H9 (cell line): ENCODE results near the gene ACTN4. TPM values are rescaled to one million over a fixed set of nuclear protein-coding genes. Genes with fewer than 3 reads are reported as not detected.

ENCODE experiments used
- DNase-seq: peaks from one replicate; pipeline ENCODE4 v3.0.0-alpha.2; 2017
- H2AFZ ChIP-seq: one replicate; pipeline ENCODE4 v1.6.1; 2013; ENCODE audit warnings: mild to moderate bottlenecking, low read length, control low read depth, moderate library complexity
- H2AK5ac ChIP-seq: 2 replicates; pipeline ENCODE4 v1.6.1; 2013; ENCODE audit warnings: low read length, control low read depth, mixed read lengths; ENCODE audit not compliant: insufficient read length
- H2BK120ac ChIP-seq: one replicate; pipeline ENCODE4 v1.6.1; 2013; ENCODE audit warnings: low read depth, mild to moderate bottlenecking, low read length, control low read depth, inconsistent platforms; ENCODE audit not compliant: poor library complexity, severe bottlenecking
- H2BK12ac ChIP-seq: 2 replicates; pipeline ENCODE4 v1.6.1; 2013; ENCODE audit warnings: low read length, control low read depth, mixed read lengths, low read depth; ENCODE audit not compliant: insufficient read length
- H2BK15ac ChIP-seq: 2 replicates; pipeline ENCODE4 v1.6.1; 2013; ENCODE audit warnings: low read depth, low read length, control low read depth
- H2BK20ac ChIP-seq: one replicate; pipeline ENCODE4 v1.6.1; 2013; ENCODE audit warnings: low read depth, mild to moderate bottlenecking, low read length, control low read depth, inconsistent platforms; ENCODE audit not compliant: poor library complexity, severe bottlenecking
- H2BK5ac ChIP-seq: 2 replicates; pipeline ENCODE4 v1.6.1; 2013; ENCODE audit warnings: low read length, control low read depth, mixed read lengths; ENCODE audit not compliant: insufficient read length
- H3K14ac ChIP-seq: 2 replicates; pipeline ENCODE4 v1.6.1; 2013; ENCODE audit warnings: low read length, control low read depth; ENCODE audit not compliant: insufficient read depth
- H3K18ac ChIP-seq: 2 replicates; pipeline ENCODE4 v1.6.1; 2013; ENCODE audit warnings: low read depth, mild to moderate bottlenecking, mixed read lengths, low read length, control low read depth; ENCODE audit not compliant: insufficient read length
- H3K23ac ChIP-seq: 2 replicates; pipeline ENCODE4 v1.6.1; 2013; ENCODE audit warnings: low read length, control low read depth, mixed read lengths, low read depth; ENCODE audit not compliant: insufficient read length
- H3K23me2 ChIP-seq: 2 replicates; pipeline ENCODE4 v1.6.1; 2013; ENCODE audit warnings: low read depth, mild to moderate bottlenecking, mixed read lengths, low read length, control low read depth; ENCODE audit not compliant: insufficient read length, poor library complexity, severe bottlenecking
- H3K27ac ChIP-seq: 2 replicates; pipeline ENCODE4 v1.5.1; 2013; ENCODE audit warnings: low read length, control low read depth, mixed read lengths, low read depth; ENCODE audit not compliant: insufficient read length
- H3K27me3 ChIP-seq: 2 replicates; pipeline ENCODE4 v1.6.1; 2013; ENCODE audit warnings: low read length, control low read depth, inconsistent platforms; ENCODE audit not compliant: insufficient read depth
- H3K4ac ChIP-seq: 2 replicates; pipeline ENCODE4 v1.6.1; 2013; ENCODE audit warnings: low read depth, mild to moderate bottlenecking, control low read depth, inconsistent platforms, low read length, moderate library complexity
- H3K4me1 ChIP-seq: 2 replicates; pipeline ENCODE4 v1.6.1; 2013; ENCODE audit warnings: low read length, control low read depth, inconsistent platforms; ENCODE audit not compliant: insufficient read depth
- H3K4me2 ChIP-seq: 2 replicates; pipeline ENCODE4 v1.6.1; 2013; ENCODE audit warnings: low read length, control low read depth, mixed read lengths; ENCODE audit not compliant: insufficient read length, insufficient read depth
- H3K56ac ChIP-seq: 2 replicates; pipeline ENCODE4 v1.6.1; 2013; ENCODE audit warnings: low read depth, mild to moderate bottlenecking, mixed read lengths, low read length, control low read depth; ENCODE audit not compliant: insufficient read length
- H3K79me1 ChIP-seq: 2 replicates; pipeline ENCODE4 v1.6.1; 2013; ENCODE audit warnings: low read depth, mild to moderate bottlenecking, moderate library complexity, low read length, control low read depth, inconsistent platforms; ENCODE audit not compliant: insufficient read depth, poor library complexity, severe bottlenecking
- H3K79me2 ChIP-seq: 2 replicates; pipeline ENCODE4 v1.6.1; 2013; ENCODE audit warnings: low read length, control low read depth, inconsistent platforms; ENCODE audit not compliant: insufficient read depth
- H3K9ac ChIP-seq: 2 replicates; pipeline ENCODE4 v1.6.1; 2013; ENCODE audit warnings: low read length, control low read depth, mixed read lengths; ENCODE audit not compliant: insufficient read length; ENCODE audit errors: extremely low read depth
- H3K9me3 ChIP-seq: one replicate; pipeline ENCODE4 v1.6.1; 2013; ENCODE audit warnings: low read depth, low read length, inconsistent platforms; ENCODE audit not compliant: control insufficient read depth
- H3T11ph ChIP-seq: one replicate; pipeline ENCODE4 v1.6.1; 2013; ENCODE audit warnings: mild to moderate bottlenecking, low read length, control low read depth, inconsistent platforms
- H4K20me1 ChIP-seq: one replicate; pipeline ENCODE4 v1.6.1; 2013; ENCODE audit not compliant: control insufficient read depth, insufficient read length, insufficient read depth
- H4K5ac ChIP-seq: 2 replicates; pipeline ENCODE4 v1.6.1; 2013; ENCODE audit warnings: low read depth, mild to moderate bottlenecking, mixed read lengths, low read length, control low read depth; ENCODE audit not compliant: insufficient read length
- H4K8ac ChIP-seq: replicated peaks from 2 replicates; pipeline ENCODE4 v1.6.1; 2013; ENCODE audit warnings: low read length, control low read depth, mixed read lengths, low read depth; ENCODE audit not compliant: insufficient read length
- H4K91ac ChIP-seq: 2 replicates; pipeline ENCODE4 v1.6.1; 2013; ENCODE audit warnings: low read depth, mild to moderate bottlenecking, moderate library complexity, mixed read lengths, low read length, control low read depth; ENCODE audit not compliant: insufficient read length
- H3K27ac Mint-ChIP-seq, 3 experiments: 2 replicates in 2 of 3; 3 replicates in 1 of 3; pipeline ENCODE4 v1.8.0; 2020 to 2021; ENCODE audit warnings: mixed read lengths in 3 of 3, mild to moderate bottlenecking in 1 of 3, moderate library complexity in 1 of 3
- H3K27me3 Mint-ChIP-seq: 2 replicates; pipeline ENCODE4 v1.8.0; 2021; ENCODE audit warnings: low read depth, mild to moderate bottlenecking, moderate library complexity, mixed read lengths
- H3K36me3 Mint-ChIP-seq, 3 experiments: 2 replicates in 2 of 3; 3 replicates in 1 of 3; pipeline ENCODE4 v1.8.0; 2020 to 2021; ENCODE audit warnings: low read depth in 3 of 3, mixed read lengths in 3 of 3; ENCODE audit not compliant: insufficient read depth in 1 of 3
- H3K4me1 Mint-ChIP-seq, 2 experiments: 2 replicates each; pipeline ENCODE4 v1.8.0; 2020; ENCODE audit warnings: mixed read lengths in 2 of 2
- H3K4me3 Mint-ChIP-seq, 2 experiments: 2 replicates in 1 of 2; 3 replicates in 1 of 2; pipeline ENCODE4 v1.8.0; 2020 to 2021; ENCODE audit warnings: mild to moderate bottlenecking in 2 of 2, mixed read lengths in 2 of 2, moderate library complexity in 1 of 2
- H3K9me3 Mint-ChIP-seq, 2 experiments: 2 replicates in 1 of 2; 3 replicates in 1 of 2; pipeline ENCODE4 v1.8.0; 2020; ENCODE audit warnings: mild to moderate bottlenecking in 2 of 2, mixed read lengths in 2 of 2, moderate library complexity in 1 of 2
- CTCF ChIP-seq: fragments of 200-600 bp; sonication (generic); conservative IDR thresholded peaks from 3 replicates; pipeline ENCODE4 v1.8.0; 2021; ENCODE audit warnings: antibody characterized with exemption, mild to moderate bottlenecking
- WGBS: extraction: QIAGEN DNeasy Blood & Tissue Kit; methylation state at CpG from one replicate; pipeline ENCODE4 v1.1.7; 2013; ENCODE audit warnings: missing lambda C conversion rate, low lambda C conversion rate, mixed read lengths; ENCODE audit not compliant: insufficient read length; ENCODE audit errors: extremely low coverage; 5-methylcytosine and 5-hydroxymethylcytosine counted together
- total RNA-seq: library from RNA; stranded (reverse); gene quantifications from 2 replicates; pipeline ENCODE4 v1.2.1, GENCODE V29; 2021

ACTN4 gene
- total RNA-seq, 1 experiment from 2014 or later = 369 TPM

DNA sequence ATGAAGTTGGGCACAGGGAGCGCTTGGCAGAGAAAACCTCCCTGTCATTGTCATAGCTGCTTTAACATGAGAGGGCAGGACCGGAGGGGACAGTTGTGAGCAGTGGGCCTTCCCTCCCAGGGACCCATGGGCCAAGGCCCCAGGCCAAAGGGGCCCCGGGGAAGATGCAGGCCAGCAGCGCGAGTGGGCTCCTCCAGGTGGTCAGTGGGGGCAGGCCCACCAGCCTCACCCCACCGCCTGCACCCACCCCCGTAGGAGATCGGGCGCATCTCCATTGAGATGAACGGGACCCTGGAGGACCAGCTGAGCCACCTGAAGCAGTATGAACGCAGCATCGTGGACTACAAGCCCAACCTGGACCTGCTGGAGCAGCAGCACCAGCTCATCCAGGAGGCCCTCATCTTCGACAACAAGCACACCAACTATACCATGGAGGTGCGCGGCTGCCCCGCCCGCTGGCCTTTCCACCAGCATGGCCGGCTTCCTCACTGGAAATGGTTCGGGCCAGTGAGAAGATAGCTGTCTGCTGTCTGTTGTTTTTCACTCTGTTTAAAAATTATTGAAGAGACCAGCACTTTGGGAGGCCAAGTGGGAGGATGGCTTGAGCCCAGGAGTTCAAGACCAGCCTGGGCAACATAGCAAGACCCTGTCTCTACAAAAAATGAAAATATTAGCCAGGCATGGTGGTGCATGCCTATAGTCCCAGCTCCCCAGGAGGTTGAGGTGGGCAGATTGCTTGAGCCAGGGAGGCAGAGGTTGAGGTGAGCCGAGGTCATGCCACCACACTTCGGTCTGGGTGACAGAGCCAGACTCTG is 78.2 kb downstream of the ACTN4 start:
- Histone ChIP-seq H2BK15ac (no peak overlapping the region), H3K9me3 (no peaks in the 10 kb centered on the region), H3K23me2 (no peaks in the 10 kb centered on the region), H3T11ph (no peak overlapping the region), H3K14ac (no peak overlapping the region), H4K5ac (no peak overlapping the region), H3K27ac (no peak overlapping the region), H3K56ac (no peak overlapping the region), H3K4ac (no peak overlapping the region), H2BK20ac (no peak overlapping the region), H3K79me2 (no peaks in the 10 kb centered on the region), H2BK5ac (no peak overlapping the region), H2BK120ac (no peak overlapping the region), H4K8ac (no peak overlapping the region), H2AK5ac (no peak overlapping the region), H3K23ac (no peak overlapping the region), H4K91ac (no peak overlapping the region), H3K4me2 (no peak overlapping the region), H3K4me1 (no peaks in the 10 kb centered on the region), H4K20me1 (no peaks in the 10 kb centered on the region), H3K18ac (no peak overlapping the region), H2AFZ (no peak overlapping the region), H2BK12ac (no peak overlapping the region), H3K27me3 (no peaks in the 10 kb centered on the region), H3K9ac (no peak overlapping the region), H3K79me1 (no peaks in the 10 kb centered on the region)
- H3K27me3 Mint-ChIP-seq = no peaks in the 10 kb centered on the region
- TF ChIP-seq CTCF = no peak
- H3K4me1 Mint-ChIP-seq = peaks cover 2 to 5% of the 10 kb centered on the region in 2 experiments; a peak in 3 of 4 replicates
- no peak for DNase-seq
- H3K9me3 Mint-ChIP-seq = no peaks in the 10 kb centered on the region
- H3K36me3 Mint-ChIP-seq = peaks cover 22 to 88% (median 77%) of the 10 kb centered on the region in 3 experiments; a peak in 6 of 7 replicates
- H3K27ac Mint-ChIP-seq = peak overlapping the region in 1 of 3 experiments; percentile 40; a peak in 1 of 7 replicates
- no peak overlapping the region for H3K4me3 Mint-ChIP-seq
- no CpG with 5 or more reads among the region's 21 CpGs for WGBS
